Renal cortex interstitium (tissue), 11 donors: ENCODE data around the gene LINGO1. TPM values are rescaled to one million over a fixed set of nuclear protein-coding genes. Genes with fewer than 3 reads are reported as not detected.

ENCODE experiments used
- DNase-seq, 11 donors: peaks; one replicate each; pipeline ENCODE4 v3.0.0-alpha.2; 2013; ENCODE audit warnings: low read depth in 9 of 11, low spot score in 4 of 11; ENCODE audit errors: extremely low read depth in 1 of 11
- polyA plus RNA-seq, 3 donors: library from polyadenylated mRNA; unstranded; fragments of 120-200 nt; gene quantifications; one replicate each; pipeline ENCODE4 v1.2.1, GENCODE V29; 2013; ENCODE audit not compliant: insufficient read length in 3 of 3

The LINGO1 gene
- polyA plus RNA-seq, 3 donors = 12.3 to 20.8 (median 14.4) TPM

DNA sequence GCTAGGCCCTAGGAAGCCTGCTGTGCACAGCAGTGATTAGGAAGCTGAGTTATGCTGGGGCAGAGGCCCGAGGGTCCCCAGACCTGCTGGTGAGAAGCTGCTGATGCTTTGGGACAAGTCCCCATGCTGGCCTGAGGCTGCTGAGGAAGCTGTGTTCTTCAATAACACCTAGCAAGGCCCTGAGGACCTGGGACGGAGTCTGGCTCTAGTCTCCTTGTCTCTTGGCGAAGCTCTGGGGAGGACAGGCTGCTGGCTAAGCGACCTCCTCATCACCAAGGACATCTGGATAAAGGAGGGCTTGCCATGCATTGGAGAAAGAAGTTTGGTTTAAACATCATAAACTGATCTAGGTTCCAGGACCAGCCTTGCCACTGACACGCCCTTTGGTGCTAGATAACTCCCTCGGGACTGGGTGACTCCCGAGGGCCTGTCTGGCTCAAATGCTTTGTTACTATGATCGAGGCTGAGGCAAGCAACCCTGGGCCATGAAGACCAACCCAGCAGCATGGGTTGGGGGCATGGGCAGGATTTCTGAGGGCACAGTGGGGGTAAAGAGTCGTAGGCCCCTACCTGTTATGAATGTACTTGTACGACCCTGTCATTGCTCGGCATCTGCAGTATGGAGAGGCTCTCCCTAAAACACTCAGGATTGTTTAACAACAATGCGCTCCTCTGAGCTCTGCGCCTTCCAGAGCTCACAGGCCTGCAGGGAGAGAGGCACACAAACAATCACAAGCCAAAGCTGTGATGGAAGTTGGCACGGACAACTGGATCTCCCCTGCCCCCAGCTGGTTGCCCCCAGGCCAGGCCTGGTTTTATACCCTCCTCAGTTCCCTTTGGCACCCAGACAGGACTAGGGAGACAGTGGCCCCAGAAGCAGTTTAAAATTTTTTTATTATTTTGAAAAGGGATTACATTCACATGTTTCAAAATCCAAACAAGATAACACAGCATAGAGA is 64.4 kb downstream of the LINGO1 start:
- DNase-seq = no peak

DNA sequence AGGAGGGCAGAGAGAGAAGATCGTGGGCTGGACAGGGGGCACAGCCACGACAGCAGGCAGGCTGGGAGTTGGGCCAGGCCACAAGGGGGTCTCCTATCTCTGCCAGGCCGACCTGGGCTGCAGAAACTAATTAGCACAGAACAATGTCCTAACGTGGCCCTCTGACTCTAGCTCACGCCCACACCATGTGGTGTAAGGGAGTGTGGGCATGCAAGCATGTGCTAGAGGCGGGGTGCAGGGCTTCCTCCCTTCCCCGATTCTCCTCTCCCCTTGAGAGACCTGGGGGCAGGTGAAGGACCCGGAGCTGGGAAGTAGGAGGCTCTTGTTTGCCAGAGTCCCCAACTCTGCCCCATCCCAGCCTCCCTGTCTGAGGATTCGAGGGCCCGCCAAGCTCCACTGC is 65.5 kb downstream of the LINGO1 start:
- DNase-seq = no peak

DNA sequence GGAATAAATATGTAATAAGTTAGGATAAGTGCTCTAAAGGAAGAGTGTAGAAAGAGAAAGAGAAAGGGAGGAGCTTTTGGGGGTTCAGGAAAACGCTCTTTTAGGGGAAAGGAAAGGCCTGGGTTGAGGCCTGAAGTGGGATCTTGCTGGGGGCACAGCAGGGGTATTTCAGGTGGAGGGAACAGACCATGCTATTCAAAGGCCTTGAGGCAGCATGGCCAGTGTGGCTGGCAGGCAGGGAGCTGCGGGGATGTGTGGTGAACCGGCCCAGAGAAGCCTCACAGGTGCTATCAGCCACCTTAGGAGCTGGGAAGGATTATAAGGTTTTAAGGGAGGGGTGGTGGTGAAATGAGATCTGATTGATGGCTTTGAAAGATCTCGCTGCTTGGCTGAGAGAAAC is 66.6 kb downstream of the LINGO1 start:
- no peak for DNase-seq

DNA sequence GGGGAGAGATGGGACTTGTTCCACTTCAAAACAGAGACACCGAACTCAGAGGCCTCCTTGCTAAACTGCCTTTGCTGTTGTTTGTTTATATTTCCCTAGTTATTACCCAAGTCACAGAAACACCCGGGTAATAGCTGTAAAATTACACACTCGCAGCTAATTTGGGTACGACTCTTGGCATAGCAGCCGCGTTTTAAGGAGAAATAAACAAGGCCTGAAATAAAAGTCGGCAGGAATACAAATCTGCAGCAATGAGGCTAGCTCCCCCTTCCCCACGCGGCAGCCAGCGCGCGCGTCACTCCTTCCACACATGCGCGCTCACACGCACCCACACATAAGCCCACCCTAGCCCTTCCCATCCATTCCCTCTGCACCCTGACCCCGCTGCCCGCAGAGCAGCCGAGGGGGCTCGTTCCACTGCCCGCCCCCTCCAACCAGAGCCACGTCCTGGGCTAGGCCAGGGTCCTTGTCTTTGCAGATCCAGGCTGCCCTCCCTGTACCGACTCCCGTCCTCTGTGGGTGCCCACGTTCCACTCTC is 67.3 kb downstream of the LINGO1 start:
- DNase-seq = no peak

DNA sequence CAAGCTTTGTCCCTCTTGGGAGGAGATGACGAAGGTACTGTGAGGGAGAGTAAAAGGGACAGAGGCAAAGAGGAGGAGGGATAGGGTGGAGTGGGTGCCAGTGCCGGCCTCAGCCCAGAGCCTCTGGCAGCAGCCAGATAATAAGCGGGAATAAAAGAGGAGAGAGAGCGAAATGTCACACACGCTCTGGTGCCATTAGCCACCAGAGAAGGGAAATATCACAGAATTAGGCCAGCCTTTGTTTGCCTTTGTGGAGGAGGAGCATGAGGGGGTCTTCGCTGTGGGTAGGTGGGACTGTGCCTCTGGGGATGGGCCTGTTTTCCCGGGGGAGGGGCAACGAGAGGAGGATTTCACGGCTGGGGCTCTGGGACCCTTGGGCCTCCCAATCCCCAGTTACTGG is 67.8 kb downstream of the LINGO1 start:
- DNase-seq = no peak

DNA sequence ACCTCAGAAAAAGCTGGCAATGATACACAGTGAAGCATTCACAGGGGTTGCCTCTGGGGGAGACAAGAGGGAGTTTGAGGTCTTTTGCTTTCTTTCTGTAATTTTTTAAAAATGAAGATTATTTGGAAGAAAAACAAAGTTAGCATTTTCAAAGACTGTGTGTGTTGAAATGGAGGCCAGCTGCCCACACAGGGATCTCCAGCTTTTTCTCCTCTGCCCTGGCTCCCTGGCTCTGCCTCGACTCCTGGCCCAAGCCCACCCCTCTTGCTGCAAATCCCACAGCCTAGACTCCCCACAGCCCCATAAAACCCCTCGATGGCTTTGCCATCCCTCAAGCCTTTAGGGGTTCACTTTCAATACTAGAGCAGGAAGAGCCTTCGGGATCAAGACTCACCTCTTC is 68.4 kb downstream of the LINGO1 start:
- no peak for DNase-seq

DNA sequence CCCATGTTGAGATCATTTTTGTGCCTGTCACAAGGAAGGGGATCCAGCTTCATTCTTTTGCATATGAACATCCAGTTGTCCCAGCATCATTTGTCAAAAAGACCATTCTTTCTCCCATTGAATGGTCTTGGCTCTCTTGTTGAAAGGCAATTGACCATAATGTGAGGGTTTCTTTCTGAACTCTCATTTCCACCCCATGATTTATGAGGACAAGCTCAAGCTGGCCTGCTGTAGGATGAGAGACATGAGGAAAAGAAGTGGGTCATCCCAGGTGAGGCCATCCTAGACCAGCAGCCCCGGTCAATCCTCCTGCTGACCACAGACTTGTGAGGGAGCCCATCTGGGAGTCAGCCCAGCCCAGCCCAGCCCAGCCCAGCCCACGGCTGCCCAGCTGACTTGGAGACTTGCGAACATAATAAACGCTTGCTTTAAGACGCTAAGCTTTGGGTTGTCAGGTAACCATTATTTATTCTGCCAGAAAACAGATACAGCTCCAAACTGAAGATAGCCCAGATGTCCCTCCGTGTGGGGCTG is 69.0 kb downstream of the LINGO1 start:
- DNase-seq = no peak

Other genes with a start within 250 kb of the LINGO1 start
- gene PEAK1, start 212.8 kb downstream of the LINGO1 start, polyA plus RNA-seq = 10 to 100 TPM; 27.4 to 33.5 (median 28.2) TPM
- 10 to 100 TPM; 63.4 to 75.4 (median 63.9) TPM for gene HMG20A, start 212.0 kb downstream of the LINGO1 start, polyA plus RNA-seq